Activated B cell treated with CpG ODN at 0.5 μM for 24 hours (primary cell): Measurements from ENCODE around the gene RTEL1. TPM values are rescaled to one million over a fixed set of nuclear protein-coding genes. Genes with fewer than 3 reads are reported as not detected.

Experiments used
- ATAC-seq: fragments of 200-7000 bp; cut with Tn5 transposase; one replicate; pipeline ENCODE4 v1.10.0; 2021; ENCODE audit warnings: low read depth, mild to moderate bottlenecking, moderate library complexity
- CTCF ChIA-PET: fragments of 350-600 bp; sonication (Branson Sonifier 250); formaldehyde crosslinking; loops from one replicate; lab custom pipeline; 2021; ENCODE audit warnings: antibody characterized with exemption; lab: Charles Lee
- POLR2A ChIA-PET: fragments of 350-600 bp; sonication (Branson Sonifier 250); formaldehyde crosslinking; loops from one replicate; lab custom pipeline; 2021; ENCODE audit warnings: antibody characterized with exemption; lab: Charles Lee
- DNase-seq: peaks from one replicate; pipeline ENCODE4 v3.0.0; 2022
- H3K27ac Mint-ChIP-seq: one replicate; pipeline ENCODE4 v1.8.0; 2020; ENCODE audit warnings: mixed read lengths
- H3K27me3 Mint-ChIP-seq: one replicate; pipeline ENCODE4 v1.8.0; 2021; ENCODE audit warnings: mixed read lengths
- H3K36me3 Mint-ChIP-seq: one replicate; pipeline ENCODE4 v1.8.0; 2021; ENCODE audit warnings: low read depth, mixed read lengths
- H3K4me1 Mint-ChIP-seq: one replicate; pipeline ENCODE4 v1.8.0; 2021; ENCODE audit warnings: mixed read lengths
- H3K4me3 Mint-ChIP-seq: one replicate; pipeline ENCODE4 v1.8.0; 2020; ENCODE audit warnings: mild to moderate bottlenecking, mixed read lengths
- H3K9me3 Mint-ChIP-seq: one replicate; pipeline ENCODE4 v1.8.0; 2020; ENCODE audit warnings: mixed read lengths
- intact Hi-C: fragments of 100-400 bp; cut with micrococcal nuclease; formaldehyde crosslinking; loops from one replicate; pipeline ENCODE4 v1.15.1; 2024
- total RNA-seq: library from RNA; stranded (reverse); gene quantifications from 2 replicates; pipeline ENCODE4 v1.2.3, GENCODE V29; 2022
- TF ChIP-seq, protein P1 (sequence below): fragments of 200-600 bp; IDR thresholded peaks from one replicate; pipeline ENCODE4 v1.8.0; 2022; ENCODE audit warnings: antibody characterized with exemption, mild to moderate bottlenecking

The RTEL1 gene
- total RNA-seq, 1 donor from 2014 or later, result 33.8 TPM

DNA sequence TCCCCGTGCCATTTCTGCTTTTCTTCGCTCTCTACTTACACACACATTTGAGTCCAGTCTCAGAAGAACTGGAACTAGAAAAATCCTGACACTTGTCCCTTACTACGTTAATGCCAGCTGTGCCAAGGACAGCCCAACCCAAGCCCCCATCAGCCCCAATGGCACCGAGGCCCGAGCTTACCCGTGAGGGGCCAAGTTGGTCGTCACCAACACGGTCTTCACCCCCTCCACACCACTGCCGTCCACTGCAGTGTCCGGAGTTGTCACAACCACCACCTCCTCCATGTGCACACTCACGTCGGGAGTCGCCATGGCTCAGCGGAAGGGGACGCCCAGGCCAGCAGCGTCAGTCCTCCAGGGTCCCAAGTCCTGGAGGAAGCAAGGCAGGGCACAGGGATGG lies 39.0 kb upstream of the RTEL1 start:
- no peak for DNase-seq
- Mint-ChIP-seq H3K4me1 (peaks cover 11% of the 10 kb centered on the region), H3K36me3 (peaks cover 51% of the 10 kb centered on the region), H3K4me3 (no peak overlapping the region), H3K27me3 (no peaks in the 10 kb centered on the region), H3K9me3 (no peaks in the 10 kb centered on the region), H3K27ac (no peak overlapping the region)
- no peak for ATAC-seq
- ChIA-PET POLR2A (interaction anchor here (1.4 kb wide), 1 partner anchor 22 kb away, joined by 3 read pairs; no protein-coding TSS in a partner anchor), CTCF (interaction anchor here (2.1 kb wide), 1 partner anchor 23 kb away, joined by 6 read pairs; no protein-coding TSS in a partner anchor)
- TF ChIP-seq, protein P1, sequence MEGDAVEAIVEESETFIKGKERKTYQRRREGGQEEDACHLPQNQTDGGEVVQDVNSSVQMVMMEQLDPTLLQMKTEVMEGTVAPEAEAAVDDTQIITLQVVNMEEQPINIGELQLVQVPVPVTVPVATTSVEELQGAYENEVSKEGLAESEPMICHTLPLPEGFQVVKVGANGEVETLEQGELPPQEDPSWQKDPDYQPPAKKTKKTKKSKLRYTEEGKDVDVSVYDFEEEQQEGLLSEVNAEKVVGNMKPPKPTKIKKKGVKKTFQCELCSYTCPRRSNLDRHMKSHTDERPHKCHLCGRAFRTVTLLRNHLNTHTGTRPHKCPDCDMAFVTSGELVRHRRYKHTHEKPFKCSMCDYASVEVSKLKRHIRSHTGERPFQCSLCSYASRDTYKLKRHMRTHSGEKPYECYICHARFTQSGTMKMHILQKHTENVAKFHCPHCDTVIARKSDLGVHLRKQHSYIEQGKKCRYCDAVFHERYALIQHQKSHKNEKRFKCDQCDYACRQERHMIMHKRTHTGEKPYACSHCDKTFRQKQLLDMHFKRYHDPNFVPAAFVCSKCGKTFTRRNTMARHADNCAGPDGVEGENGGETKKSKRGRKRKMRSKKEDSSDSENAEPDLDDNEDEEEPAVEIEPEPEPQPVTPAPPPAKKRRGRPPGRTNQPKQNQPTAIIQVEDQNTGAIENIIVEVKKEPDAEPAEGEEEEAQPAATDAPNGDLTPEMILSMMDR, result no peak
- intact Hi-C loops, result no loop called here

GRCh38 chr20:63619505-63619904 lies 38.6 kb upstream of the RTEL1 start:
- CTCF ChIA-PET, result no interaction called here
- H3K9me3 Mint-ChIP-seq, result no peaks in the 10 kb centered on the region
- POLR2A ChIA-PET, result no interaction called here
- H3K4me1 Mint-ChIP-seq, result peaks cover 11% of the 10 kb centered on the region
- DNase-seq (no peak), ATAC-seq (no peak)
- H3K27ac Mint-ChIP-seq, result no peak overlapping the region
- no peaks in the 10 kb centered on the region for H3K27me3 Mint-ChIP-seq
- no peak overlapping the region for H3K4me3 Mint-ChIP-seq
- TF ChIP-seq, protein P1, result no peak
- H3K36me3 Mint-ChIP-seq, result peaks cover 51% of the 10 kb centered on the region
- intact Hi-C loops, result no loop called here

DNA sequence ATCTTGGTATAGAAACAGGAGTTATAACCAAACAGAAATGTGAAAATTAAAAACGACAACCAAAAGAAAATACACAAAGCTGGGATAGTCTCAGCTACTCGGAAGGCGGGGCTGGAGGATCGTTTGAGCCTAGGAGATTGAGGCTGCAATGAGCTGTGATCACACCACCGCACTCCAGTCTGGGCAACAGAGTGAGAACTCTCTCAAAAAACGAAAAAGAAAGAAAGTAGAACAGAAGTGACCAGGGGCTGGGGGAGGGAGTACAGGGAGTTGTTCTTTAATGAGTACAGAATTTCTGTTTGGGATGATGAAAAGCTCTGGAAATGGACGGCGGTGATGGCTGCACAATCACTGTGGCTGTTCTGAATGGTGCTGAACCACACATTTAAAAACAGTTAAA lies 37.1 kb upstream of the RTEL1 start:
- intact Hi-C loops, result loop anchor here (10.0 kb wide), 1 partner anchor 444 kb away; the partner anchor contains the start of gene TCEA2
- POLR2A ChIA-PET, result interaction anchor here (0.7 to 1.0 kb wide), 4 partner anchors 17 to 93 kb away, joined by 3 to 5 read pairs (median 4); partner anchors contain the start of genes ARFRP1 and ZGPAT
- Mint-ChIP-seq H3K4me3 (no peak overlapping the region), H3K4me1 (peaks cover 15% of the 10 kb centered on the region), H3K36me3 (peaks cover 42% of the 10 kb centered on the region), H3K27ac (no peak overlapping the region), H3K27me3 (no peaks in the 10 kb centered on the region), H3K9me3 (no peaks in the 10 kb centered on the region)
- TF ChIP-seq, protein P1, result no peak
- DNase-seq, result no peak
- CTCF ChIA-PET, result interaction anchor here (1.3 kb wide), 1 partner anchor 21 kb away, joined by 4 read pairs; no protein-coding TSS in a partner anchor
- ATAC-seq, result no peak

GRCh38 chr20:63622096-63622495 lies 36.0 kb upstream of the RTEL1 start:
- Mint-ChIP-seq H3K36me3 (peaks cover 32% of the 10 kb centered on the region), H3K4me1 (peaks cover 13% of the 10 kb centered on the region), H3K27me3 (no peaks in the 10 kb centered on the region), H3K4me3 (no peak overlapping the region), H3K9me3 (no peaks in the 10 kb centered on the region), H3K27ac (no peak overlapping the region)
- intact Hi-C loops, result loop anchor here (10.0 kb wide), 1 partner anchor 443 kb away; the partner anchor contains the start of gene TCEA2
- TF ChIP-seq, protein P1, result no peak
- ChIA-PET POLR2A (no interaction called here), CTCF (interaction anchor here (1.0 kb wide), 1 partner anchor 84 kb away, joined by 3 read pairs; no protein-coding TSS in a partner anchor)
- ATAC-seq (no peak), DNase-seq (no peak)

DNA sequence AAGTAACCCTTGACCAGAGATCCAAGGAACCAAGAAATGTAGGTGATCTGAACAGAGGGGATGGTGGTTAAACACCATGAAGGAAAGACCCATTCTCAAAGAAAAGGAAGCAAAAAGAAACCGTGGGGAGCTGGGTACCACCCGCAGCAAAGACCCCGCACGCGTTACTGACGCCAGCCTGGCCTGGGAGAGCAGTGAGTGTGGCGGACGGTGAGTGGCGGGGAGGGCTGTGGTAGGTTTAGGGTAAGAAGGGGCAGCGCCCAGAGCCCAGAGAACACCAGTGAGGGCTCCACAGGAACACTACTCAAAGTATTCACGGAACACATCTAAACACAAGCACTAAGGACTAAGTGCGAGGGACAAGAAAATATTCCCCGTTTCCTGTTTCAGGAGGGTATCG lies 35.4 kb upstream of the RTEL1 start:
- H3K9me3 Mint-ChIP-seq, result no peaks in the 10 kb centered on the region
- peak overlapping the region; percentile 11 for H3K27ac Mint-ChIP-seq
- DNase-seq (no peak), ATAC-seq (no peak)
- peaks cover 10% of the 10 kb centered on the region for H3K4me1 Mint-ChIP-seq
- intact Hi-C loops, result loop anchor here (10.0 kb wide), 1 partner anchor 442 kb away; the partner anchor contains the start of gene TCEA2
- no peaks in the 10 kb centered on the region for H3K27me3 Mint-ChIP-seq
- TF ChIP-seq, protein P1, result no peak
- ChIA-PET CTCF (interaction anchor here (1.0 kb wide), 1 partner anchor 85 kb away, joined by 3 read pairs; no protein-coding TSS in a partner anchor), POLR2A (no interaction called here)
- H3K4me3 Mint-ChIP-seq, result peak overlapping the region; percentile 20
- peaks cover 28% of the 10 kb centered on the region for H3K36me3 Mint-ChIP-seq
